Fibroblast of pulmonary artery (primary cell): ENCODE measurements around the gene AUTS2.

Experiments used
- DNase-seq: peaks from one replicate; pipeline ENCODE4 v3.0.0-alpha.2; 2010; ENCODE audit warnings: low read depth
- H3K4me3 ChIP-seq: replicated peaks from 2 replicates; pipeline ENCODE4 v1.5.1; 2011; ENCODE audit warnings: low read depth, mild to moderate bottlenecking, control low read depth, low read length, moderate library complexity
- TF ChIP-seq, protein P1 (sequence below): IDR thresholded peaks from 2 replicates; pipeline ENCODE4 v1.5.1; 2011; ENCODE audit warnings: mild to moderate bottlenecking, control low read depth, low read length, inconsistent platforms; ENCODE audit errors: missing control alignments

The AUTS2 gene

DNA sequence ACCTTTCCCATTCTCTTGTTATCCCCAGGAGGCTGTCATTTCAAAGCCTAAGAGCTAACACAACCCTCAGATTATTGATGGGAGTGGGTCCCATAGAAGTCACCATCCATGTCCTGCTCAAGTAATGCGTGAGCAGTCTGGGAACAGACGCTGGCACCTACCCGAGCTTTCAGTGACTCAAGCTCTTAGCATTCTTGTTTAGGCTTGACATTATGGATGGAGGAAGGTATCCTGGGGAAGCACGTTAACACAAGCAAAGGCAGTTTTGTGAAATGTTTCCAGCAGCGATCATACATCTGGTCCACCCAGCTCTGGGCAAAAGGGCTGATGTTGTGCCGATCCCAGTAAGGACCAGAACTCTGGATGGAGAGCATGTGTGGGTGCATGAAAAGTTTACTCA is 30.0 kb upstream of the AUTS2 start:
- no peak overlapping the region for H3K4me3 ChIP-seq
- TF ChIP-seq, protein P1, sequence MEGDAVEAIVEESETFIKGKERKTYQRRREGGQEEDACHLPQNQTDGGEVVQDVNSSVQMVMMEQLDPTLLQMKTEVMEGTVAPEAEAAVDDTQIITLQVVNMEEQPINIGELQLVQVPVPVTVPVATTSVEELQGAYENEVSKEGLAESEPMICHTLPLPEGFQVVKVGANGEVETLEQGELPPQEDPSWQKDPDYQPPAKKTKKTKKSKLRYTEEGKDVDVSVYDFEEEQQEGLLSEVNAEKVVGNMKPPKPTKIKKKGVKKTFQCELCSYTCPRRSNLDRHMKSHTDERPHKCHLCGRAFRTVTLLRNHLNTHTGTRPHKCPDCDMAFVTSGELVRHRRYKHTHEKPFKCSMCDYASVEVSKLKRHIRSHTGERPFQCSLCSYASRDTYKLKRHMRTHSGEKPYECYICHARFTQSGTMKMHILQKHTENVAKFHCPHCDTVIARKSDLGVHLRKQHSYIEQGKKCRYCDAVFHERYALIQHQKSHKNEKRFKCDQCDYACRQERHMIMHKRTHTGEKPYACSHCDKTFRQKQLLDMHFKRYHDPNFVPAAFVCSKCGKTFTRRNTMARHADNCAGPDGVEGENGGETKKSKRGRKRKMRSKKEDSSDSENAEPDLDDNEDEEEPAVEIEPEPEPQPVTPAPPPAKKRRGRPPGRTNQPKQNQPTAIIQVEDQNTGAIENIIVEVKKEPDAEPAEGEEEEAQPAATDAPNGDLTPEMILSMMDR = no peak
- DNase-seq = no peak

DNA sequence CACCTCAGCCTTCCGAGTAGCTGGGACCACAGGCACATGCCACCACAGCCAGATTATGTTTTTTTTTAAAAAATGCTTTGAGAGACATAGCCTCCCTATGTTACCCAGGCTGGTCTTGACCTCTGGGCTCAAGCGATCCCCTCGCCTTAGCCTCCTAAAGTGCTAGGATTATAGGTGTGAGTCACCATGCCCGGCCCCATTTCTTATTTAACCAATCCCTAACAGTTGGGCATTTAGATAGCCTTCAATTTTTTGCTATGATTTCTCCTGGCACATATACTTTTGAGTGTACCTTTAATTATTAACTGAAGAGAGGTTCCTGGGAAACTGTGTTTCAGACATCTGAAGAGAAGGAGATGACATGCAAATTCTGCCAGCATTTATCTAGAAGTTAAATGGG is 22.6 kb upstream of the AUTS2 start:
- no peak for DNase-seq
- TF ChIP-seq, protein P1 = no peak

DNA sequence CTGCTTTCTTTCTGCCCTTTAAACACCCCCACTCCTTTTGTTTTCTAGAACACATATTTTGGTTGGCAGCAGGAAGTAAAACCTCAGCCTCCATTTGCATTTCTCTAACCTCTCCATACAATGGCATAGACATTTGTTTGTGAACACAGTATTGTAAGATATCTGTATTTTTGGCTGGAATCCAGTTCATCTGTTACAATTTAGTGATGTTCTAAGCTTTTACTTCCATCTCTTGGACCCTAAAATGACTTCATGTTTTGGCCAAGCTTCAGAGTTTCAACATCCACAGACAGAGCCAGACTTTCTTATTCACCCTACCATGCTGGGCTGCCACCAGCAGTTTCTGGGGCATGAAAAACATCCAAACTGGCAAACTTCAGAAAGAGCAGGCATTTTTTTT is 21.1 kb upstream of the AUTS2 start:
- H3K4me3 ChIP-seq = no peak overlapping the region
- DNase-seq = peak; percentile 40
- TF ChIP-seq, protein P1 = no peak

More for the DNA sequence above, 22.6 kb upstream of the AUTS2 start:
- H3K4me3 ChIP-seq = no peak overlapping the region

DNA sequence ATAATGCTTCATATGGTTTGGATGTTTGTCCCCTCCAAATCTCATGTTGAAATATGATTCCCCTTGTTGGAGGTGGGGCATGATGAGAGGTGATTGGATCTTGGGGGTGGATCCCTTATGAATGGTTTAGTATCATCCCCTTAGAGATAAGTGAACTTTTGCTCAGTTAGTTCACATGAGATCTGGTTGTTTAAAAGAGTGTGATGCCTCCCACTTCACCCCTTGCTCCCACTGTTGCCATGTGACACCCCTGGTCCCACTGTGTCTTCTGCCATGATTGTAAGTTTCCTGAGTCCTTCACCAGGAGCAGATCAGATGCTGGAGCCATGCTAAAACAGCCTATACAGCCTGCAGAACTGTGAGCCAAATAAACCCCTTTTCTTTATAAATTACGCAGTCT is 13.1 kb upstream of the AUTS2 start:
- DNase-seq = no peak
- H3K4me3 ChIP-seq = no peak overlapping the region
- TF ChIP-seq, protein P1 = no peak

DNA sequence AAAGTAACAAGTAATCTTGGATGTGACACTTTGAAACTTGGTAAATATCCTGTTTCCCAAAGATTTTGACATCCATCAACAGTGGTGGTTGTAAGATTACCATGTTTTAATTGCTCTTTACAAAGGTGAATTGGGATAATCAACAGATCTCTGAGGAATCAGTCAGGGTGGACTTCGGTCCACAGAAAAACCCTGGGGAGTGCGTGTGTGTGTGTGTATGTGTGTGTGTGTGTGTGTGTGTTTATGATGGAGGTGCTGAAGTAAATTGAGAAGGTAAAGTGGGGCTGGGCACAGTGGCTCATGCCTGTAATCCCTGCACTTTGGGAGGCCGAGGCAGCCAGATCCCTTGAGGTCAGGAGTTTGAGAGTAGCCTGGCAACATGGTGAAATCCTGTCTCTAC is 12.0 kb upstream of the AUTS2 start:
- DNase-seq = no peak
- TF ChIP-seq, protein P1 = no peak
- no peak overlapping the region for H3K4me3 ChIP-seq

DNA sequence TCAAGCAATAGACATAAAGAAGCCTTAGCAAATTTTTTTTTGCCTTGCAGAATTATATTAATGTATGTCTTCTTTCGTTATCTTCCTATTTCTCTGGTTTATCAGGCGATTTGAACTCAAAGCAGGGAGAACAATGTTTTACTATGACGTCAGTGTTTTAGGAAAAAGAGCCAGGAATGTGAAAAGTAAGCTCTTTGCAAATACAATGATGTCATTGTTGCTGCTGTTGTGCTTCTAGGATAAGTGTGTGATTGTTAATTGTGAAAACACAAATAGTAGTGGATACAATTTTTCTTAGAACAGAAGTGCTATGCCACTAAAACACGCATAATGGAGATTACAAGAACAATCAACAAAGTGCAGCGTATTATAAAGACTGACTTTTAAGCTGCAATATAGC is 9.5 kb upstream of the AUTS2 start:
- DNase-seq = no peak
- H3K4me3 ChIP-seq = no peak overlapping the region
- TF ChIP-seq, protein P1 = no peak

DNA sequence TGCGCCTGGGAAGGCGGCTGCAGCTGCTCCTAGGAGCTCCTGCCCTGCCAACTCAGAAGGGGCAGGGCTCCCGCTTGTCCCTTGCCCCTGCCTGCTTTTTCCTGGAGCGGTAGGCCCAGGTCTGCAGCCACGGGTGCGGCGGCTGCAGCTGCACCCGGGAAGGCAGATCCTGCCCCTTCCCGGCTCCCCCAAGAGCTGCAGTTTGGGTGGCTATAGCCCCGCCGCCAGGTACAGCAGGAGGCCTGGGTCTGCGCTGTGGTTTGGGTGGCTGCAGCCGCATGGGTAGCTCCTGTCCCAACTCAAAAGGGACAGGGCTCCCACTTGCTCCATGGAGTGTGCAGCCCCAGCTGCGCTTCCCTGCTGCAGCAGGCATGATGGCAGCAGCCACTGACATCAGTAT is 6.5 kb upstream of the AUTS2 start:
- TF ChIP-seq, protein P1 = no peak
- H3K4me3 ChIP-seq = no peak overlapping the region
- DNase-seq = no peak
